ENCODE data around the gene MRPS23.

DNA sequence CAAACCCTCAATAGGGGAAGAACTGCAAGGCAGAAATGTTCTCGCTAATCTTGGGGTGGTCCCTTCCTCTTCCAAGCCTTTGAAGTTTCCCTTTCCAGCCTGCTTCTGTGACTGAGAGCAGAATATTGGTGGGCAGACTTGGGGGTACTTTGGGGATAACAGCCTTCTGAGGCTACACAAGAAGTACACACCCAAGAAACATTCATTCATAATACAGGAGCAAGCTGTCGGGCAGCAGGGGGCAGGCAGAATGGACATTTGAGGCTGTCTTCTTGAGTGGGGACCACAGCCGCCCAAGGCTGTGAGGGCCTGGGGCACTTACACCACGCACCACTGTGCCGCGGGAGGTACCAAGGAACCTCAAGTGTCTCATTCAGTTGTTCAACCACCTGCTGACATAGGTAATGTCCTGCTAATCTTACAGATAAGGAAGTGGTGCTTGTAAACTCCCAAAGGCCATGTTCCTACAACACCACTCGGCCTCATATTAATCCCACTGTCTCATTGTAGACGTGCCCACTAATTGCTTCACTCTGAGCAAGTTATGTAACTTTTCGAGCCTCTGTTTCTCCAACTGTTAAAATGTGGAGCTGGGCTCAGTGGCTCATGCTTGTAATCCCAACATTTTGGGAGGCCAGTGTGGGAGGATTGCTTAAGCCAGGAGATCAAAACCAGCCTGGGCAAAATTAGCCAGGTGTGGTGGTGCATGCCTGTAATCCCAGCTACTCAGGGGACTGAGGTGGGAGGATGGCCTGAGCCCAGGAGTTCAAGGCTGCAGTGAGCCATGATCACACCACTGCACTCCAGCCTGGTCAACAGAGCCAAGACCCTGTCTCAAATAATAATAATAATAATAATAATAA lies 2.5 kb upstream of the MRPS23 start:
- TF ChIP-seq, protein P1, sequence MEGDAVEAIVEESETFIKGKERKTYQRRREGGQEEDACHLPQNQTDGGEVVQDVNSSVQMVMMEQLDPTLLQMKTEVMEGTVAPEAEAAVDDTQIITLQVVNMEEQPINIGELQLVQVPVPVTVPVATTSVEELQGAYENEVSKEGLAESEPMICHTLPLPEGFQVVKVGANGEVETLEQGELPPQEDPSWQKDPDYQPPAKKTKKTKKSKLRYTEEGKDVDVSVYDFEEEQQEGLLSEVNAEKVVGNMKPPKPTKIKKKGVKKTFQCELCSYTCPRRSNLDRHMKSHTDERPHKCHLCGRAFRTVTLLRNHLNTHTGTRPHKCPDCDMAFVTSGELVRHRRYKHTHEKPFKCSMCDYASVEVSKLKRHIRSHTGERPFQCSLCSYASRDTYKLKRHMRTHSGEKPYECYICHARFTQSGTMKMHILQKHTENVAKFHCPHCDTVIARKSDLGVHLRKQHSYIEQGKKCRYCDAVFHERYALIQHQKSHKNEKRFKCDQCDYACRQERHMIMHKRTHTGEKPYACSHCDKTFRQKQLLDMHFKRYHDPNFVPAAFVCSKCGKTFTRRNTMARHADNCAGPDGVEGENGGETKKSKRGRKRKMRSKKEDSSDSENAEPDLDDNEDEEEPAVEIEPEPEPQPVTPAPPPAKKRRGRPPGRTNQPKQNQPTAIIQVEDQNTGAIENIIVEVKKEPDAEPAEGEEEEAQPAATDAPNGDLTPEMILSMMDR (conservative IDR thresholded peaks at IDR 0.05; ENCODE audit: low read depth in 2 of 2), result no peak
- TF ChIP-seq, protein P2, sequence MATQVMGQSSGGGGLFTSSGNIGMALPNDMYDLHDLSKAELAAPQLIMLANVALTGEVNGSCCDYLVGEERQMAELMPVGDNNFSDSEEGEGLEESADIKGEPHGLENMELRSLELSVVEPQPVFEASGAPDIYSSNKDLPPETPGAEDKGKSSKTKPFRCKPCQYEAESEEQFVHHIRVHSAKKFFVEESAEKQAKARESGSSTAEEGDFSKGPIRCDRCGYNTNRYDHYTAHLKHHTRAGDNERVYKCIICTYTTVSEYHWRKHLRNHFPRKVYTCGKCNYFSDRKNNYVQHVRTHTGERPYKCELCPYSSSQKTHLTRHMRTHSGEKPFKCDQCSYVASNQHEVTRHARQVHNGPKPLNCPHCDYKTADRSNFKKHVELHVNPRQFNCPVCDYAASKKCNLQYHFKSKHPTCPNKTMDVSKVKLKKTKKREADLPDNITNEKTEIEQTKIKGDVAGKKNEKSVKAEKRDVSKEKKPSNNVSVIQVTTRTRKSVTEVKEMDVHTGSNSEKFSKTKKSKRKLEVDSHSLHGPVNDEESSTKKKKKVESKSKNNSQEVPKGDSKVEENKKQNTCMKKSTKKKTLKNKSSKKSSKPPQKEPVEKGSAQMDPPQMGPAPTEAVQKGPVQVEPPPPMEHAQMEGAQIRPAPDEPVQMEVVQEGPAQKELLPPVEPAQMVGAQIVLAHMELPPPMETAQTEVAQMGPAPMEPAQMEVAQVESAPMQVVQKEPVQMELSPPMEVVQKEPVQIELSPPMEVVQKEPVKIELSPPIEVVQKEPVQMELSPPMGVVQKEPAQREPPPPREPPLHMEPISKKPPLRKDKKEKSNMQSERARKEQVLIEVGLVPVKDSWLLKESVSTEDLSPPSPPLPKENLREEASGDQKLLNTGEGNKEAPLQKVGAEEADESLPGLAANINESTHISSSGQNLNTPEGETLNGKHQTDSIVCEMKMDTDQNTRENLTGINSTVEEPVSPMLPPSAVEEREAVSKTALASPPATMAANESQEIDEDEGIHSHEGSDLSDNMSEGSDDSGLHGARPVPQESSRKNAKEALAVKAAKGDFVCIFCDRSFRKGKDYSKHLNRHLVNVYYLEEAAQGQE (IDR thresholded peaks at IDR 0.05; ENCODE audit: unreplicated experiment), result no peak
- TF ChIP-seq POLR2AphosphoS5 (IDR thresholded peaks at IDR 0.05; ENCODE audit: low read depth), result no peak
- TF ChIP-seq EZH2phosphoT487 (IDR thresholded peaks at IDR 0.05; ENCODE audit: unreplicated experiment), result no peak
- no peak for TF ChIP-seq EZH2 (IDR thresholded peaks at IDR 0.05; ENCODE audit: low read depth, unreplicated experiment)
- TF ChIP-seq CREB1 (CRISPR knock-in tag; IDR thresholded peaks at IDR 0.05; ENCODE audit: low read depth), result no peak
- no peak for TF ChIP-seq STAT1 (IDR thresholded peaks at IDR 0.05; ENCODE audit: unreplicated experiment)
- no peak for TF ChIP-seq JUNB (IDR thresholded peaks at IDR 0.05; ENCODE audit: unreplicated experiment)
- TF ChIP-seq, protein P3, sequence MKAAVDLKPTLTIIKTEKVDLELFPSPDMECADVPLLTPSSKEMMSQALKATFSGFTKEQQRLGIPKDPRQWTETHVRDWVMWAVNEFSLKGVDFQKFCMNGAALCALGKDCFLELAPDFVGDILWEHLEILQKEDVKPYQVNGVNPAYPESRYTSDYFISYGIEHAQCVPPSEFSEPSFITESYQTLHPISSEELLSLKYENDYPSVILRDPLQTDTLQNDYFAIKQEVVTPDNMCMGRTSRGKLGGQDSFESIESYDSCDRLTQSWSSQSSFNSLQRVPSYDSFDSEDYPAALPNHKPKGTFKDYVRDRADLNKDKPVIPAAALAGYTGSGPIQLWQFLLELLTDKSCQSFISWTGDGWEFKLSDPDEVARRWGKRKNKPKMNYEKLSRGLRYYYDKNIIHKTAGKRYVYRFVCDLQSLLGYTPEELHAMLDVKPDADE (IDR thresholded peaks at IDR 0.05), result no peak
- TF ChIP-seq ZNF331 (CRISPR knock-in tag; IDR thresholded peaks at IDR 0.05; ENCODE audit: low read depth), result no peak
